Amygdala (tissue), 56 donors: ENCODE data around the gene KIAA1958.

Source experiments
- DNase-seq, 56 donors: peaks; one replicate each; lab custom pipeline; 2025; lab: John Stamatoyannopoulos, UW

KIAA1958 gene

GRCh38 chr9:112705768-112706427 is 219.3 kb downstream of the KIAA1958 start:
- DNase-seq, result peak in 19 of 56 donors; percentile 1 to 48 (median 21)

- peak in 18 of 56 donors; percentile 0 to 72 (median 10) for DNase-seq
These were observed 224.5 kb downstream of the KIAA1958 start for GRCh38 chr9:112711050-112711689.

- no peak for DNase-seq
These were observed 226.1 kb downstream of the KIAA1958 start for GRCh38 chr9:112712678-112713077.

GRCh38 chr9:112717661-112718331 is 231.2 kb downstream of the KIAA1958 start, which contains the start of gene INIP:
TSS of gene INIP (minus strand) at chr9:112718117. CDS start at chr9:112716485, 1,632 bp downstream.
- peak; percentile 34 to 98 (median 94) for DNase-seq
